CD4-positive, alpha-beta T cell treated with Interleukin-21 for 1 hour (primary cell): ENCODE results near the gene GLI3.

ENCODE experiments used
- DNase-seq: peaks from one replicate; pipeline ENCODE4 v3.0.0-alpha.2; 2020

GLI3 gene

GRCh38 chr7:42022791-42023190, 214.2 kb downstream of the GLI3 start:
- no peak for DNase-seq

- no peak for DNase-seq
Observed at GRCh38 chr7:42022056-42022455, 215.0 kb downstream of the GLI3 start.

GRCh38 chr7:42021631-42022030, 215.4 kb downstream of the GLI3 start:
- no peak for DNase-seq

- DNase-seq = no peak
Observed at GRCh38 chr7:42020061-42020460, 216.9 kb downstream of the GLI3 start.

- no peak for DNase-seq
Observed at GRCh38 chr7:42017349-42017986, 219.5 kb downstream of the GLI3 start.

GRCh38 chr7:42016517-42016916, 220.5 kb downstream of the GLI3 start:
- DNase-seq = no peak

- peak; percentile 7 for DNase-seq
Observed at GRCh38 chr7:42014625-42015618, 222.1 kb downstream of the GLI3 start.

- DNase-seq = no peak
Observed at GRCh38 chr7:42012786-42013360, 224.1 kb downstream of the GLI3 start.

GRCh38 chr7:42012313-42012712, 224.7 kb downstream of the GLI3 start:
- DNase-seq = no peak

- no peak for DNase-seq
Observed at GRCh38 chr7:42011846-42012245, 225.2 kb downstream of the GLI3 start.

- no peak for DNase-seq
Observed at GRCh38 chr7:42010751-42011150, 226.3 kb downstream of the GLI3 start.

- no peak for DNase-seq
Observed at GRCh38 chr7:42006801-42007513, 230.1 kb downstream of the GLI3 start.

- DNase-seq = no peak
Observed at GRCh38 chr7:42002654-42003053, 234.4 kb downstream of the GLI3 start.

- no peak for DNase-seq
Observed at GRCh38 chr7:41999736-42000283, 237.2 kb downstream of the GLI3 start.

- DNase-seq = no peak
Observed at GRCh38 chr7:41998041-41998440, 239.0 kb downstream of the GLI3 start.

- DNase-seq = no peak
Observed at GRCh38 chr7:41997151-41997550, 239.9 kb downstream of the GLI3 start.

GRCh38 chr7:41996381-41997035, 240.5 kb downstream of the GLI3 start:
- DNase-seq = no peak

- no peak for DNase-seq
Observed at GRCh38 chr7:41995632-41996271, 241.3 kb downstream of the GLI3 start.

- DNase-seq = no peak
Observed at GRCh38 chr7:41994746-41995110, 242.3 kb downstream of the GLI3 start.

GRCh38 chr7:41994036-41994745, 242.8 kb downstream of the GLI3 start:
- no peak for DNase-seq
